Activated CD4-positive, alpha-beta T cell treated with anti-CD3 and anti-CD28 coated beads, Interleukin-2, amount 50 U/mL, for 16 hours (primary cell): Measurements from ENCODE around the gene OR2T4.

ENCODE experiments used
- DNase-seq: peaks from one replicate; pipeline ENCODE4 v3.0.0-alpha.2; 2020

The OR2T4 gene

GRCh38 chr1:248361121-248361715, at the start of gene OR2T4:
TSS of gene OR2T4 (plus strand) at chr1:248361665. CDS start at chr1:248361665, 0 bp downstream.
- DNase-seq = no peak

GRCh38 chr1:248316796-248317195, 44.7 kb upstream of the OR2T4 start:
- no peak for DNase-seq

GRCh38 chr1:248324468-248324867, 37.0 kb upstream of the OR2T4 start, which contains the start of gene OR2M7:
TSS of gene OR2M7 (minus strand) at chr1:248324568. CDS start at chr1:248324568, 0 bp downstream.
- no peak for DNase-seq

- DNase-seq = no peak
These were observed 18.0 kb upstream of the OR2T4 start for GRCh38 chr1:248343451-248343850.

- DNase-seq = no peak
These were observed 13.0 kb upstream of the OR2T4 start, which contains the start of gene OR14C36 for GRCh38 chr1:248348475-248348874. TSS of gene OR14C36 (plus strand) at chr1:248348775. CDS start at chr1:248348775, 0 bp downstream.

- DNase-seq = no peak
These were observed 2.0 kb upstream of the OR2T4 start for GRCh38 chr1:248359415-248359814.

- no peak for DNase-seq
These were observed 5.1 kb downstream of the OR2T4 start for GRCh38 chr1:248366609-248367008.

- DNase-seq = no peak
These were observed 10.9 kb downstream of the OR2T4 start for GRCh38 chr1:248372394-248372793.

GRCh38 chr1:248373761-248374160, 12.3 kb downstream of the OR2T4 start:
- DNase-seq = no peak

GRCh38 chr1:248375446-248375845, 14.0 kb downstream of the OR2T4 start, which contains the start of gene OR2T6:
TSS of gene OR2T6 (plus strand) at chr1:248375746. CDS start at chr1:248387609, 11,863 bp downstream.
- no peak for DNase-seq

- DNase-seq = no peak
These were observed 15.5 kb downstream of the OR2T4 start for GRCh38 chr1:248376916-248377315.

- no peak for DNase-seq
These were observed 19.4 kb downstream of the OR2T4 start for GRCh38 chr1:248380854-248381253.

- no peak for DNase-seq
These were observed 27.0 kb downstream of the OR2T4 start for GRCh38 chr1:248388426-248388825.

GRCh38 chr1:248393050-248393449, 31.6 kb downstream of the OR2T4 start:
- no peak for DNase-seq

- DNase-seq = no peak
These were observed 41.3 kb downstream of the OR2T4 start, which contains the start of gene OR2T1 for GRCh38 chr1:248402748-248403147. TSS of gene OR2T1 (plus strand) at chr1:248403048. CDS start at chr1:248406148, 3,100 bp downstream.

GRCh38 chr1:248404024-248404423, 42.6 kb downstream of the OR2T4 start:
- no peak for DNase-seq

GRCh38 chr1:248406721-248407692, 45.5 kb downstream of the OR2T4 start:
- DNase-seq = peak; percentile 6
